HepG2 (cell line): Measurements from ENCODE around the gene SDK1. TPM values are rescaled to one million over a fixed set of nuclear protein-coding genes. Genes with fewer than 3 reads are reported as not detected.

ENCODE experiments used
- ATAC-seq: fragments of 200-7000 bp; cut with Tn5 transposase; 3 replicates; pipeline ENCODE4 v1.9.1; 2020; ENCODE audit warnings: mild to moderate bottlenecking, moderate library complexity
- BruUV-seq: library from RNA; stranded (reverse); fragments of 400-500 nt; replicated peaks from 2 replicates; lab custom pipeline; 2021; lab: Mats Ljungman, UMichigan
- CTCF ChIA-PET: fragments of 300-600 bp; formaldehyde crosslinking; extraction: SDS; loops from one replicate; lab custom pipeline; 2021; ENCODE audit warnings: low total read pairs, inconsistent platforms, low intra/inter-chr PET ratio; lab: Yijun Ruan, JAX
- POLR2A ChIA-PET: fragments of 350-600 bp; sonication (Branson Sonifier 250); formaldehyde crosslinking; loops from one replicate; lab custom pipeline; 2020; ENCODE audit warnings: antibody characterized with exemption, inconsistent platforms; lab: Yijun Ruan, JAX
- DNase-seq: peaks from one replicate; pipeline ENCODE4 v3.0.0-alpha.2; 2015; ENCODE audit warnings: low spot score
- FAIRE-seq: peaks from 3 replicates; lab custom pipeline; 2011; peaks lifted over from hg19 to GRCh38; lab: Jason Lieb, UNC
- H2AFZ ChIP-seq: one replicate; pipeline ENCODE4 v1.6.1; 2011; ENCODE audit warnings: low read length, inconsistent platforms
- H3K27ac ChIP-seq: fragments of 300-600 bp; 3 replicates; pipeline ENCODE4 v1.8.0; 2011; ENCODE audit warnings: mixed run types, mild to moderate bottlenecking, mixed read lengths, low read length, inconsistent platforms; ENCODE audit not compliant: insufficient read depth; ENCODE audit errors: extremely low read length
- H3K27me3 ChIP-seq, 2 experiments: fragments of 200-600 bp in 1 of 2; 2 replicates in 1 of 2; 3 replicates in 1 of 2; pipeline versions ENCODE4 v1.6.0 to v1.8.0; 2011; ENCODE audit warnings: low read length in 2 of 2, mild to moderate bottlenecking in 2 of 2, moderate library complexity in 2 of 2, inconsistent platforms in 1 of 2; ENCODE audit not compliant: insufficient read depth in 2 of 2, control insufficient read depth in 1 of 2
- H3K36me3 ChIP-seq, 2 experiments: fragments of 200-600 bp in 1 of 2; replicated peaks in 1 of 2; 2 replicates in 1 of 2; 3 replicates in 1 of 2; pipeline versions ENCODE4 v1.5.1 to v1.8.0; 2011; ENCODE audit warnings: low read length in 2 of 2, inconsistent platforms in 1 of 2; ENCODE audit not compliant: insufficient read depth in 2 of 2, control insufficient read depth in 1 of 2
- H3K4me1 ChIP-seq: 2 replicates; pipeline ENCODE4 v1.5.1; 2012; ENCODE audit warnings: low read length, inconsistent platforms; ENCODE audit not compliant: insufficient read depth
- H3K4me2 ChIP-seq: 2 replicates; pipeline ENCODE4 v1.6.0; 2011; ENCODE audit warnings: low read depth, low read length, inconsistent platforms
- H3K4me3 ChIP-seq, 3 experiments: fragments of 200-600 bp in 1 of 3; sonication (generic), shearing (Covaris generic) in 1 of 3; replicated peaks in 1 of 3; 2 replicates each; pipeline ENCODE4 v1.5.1; 2011 to 2016; ENCODE audit warnings: low read length in 3 of 3, inconsistent platforms in 2 of 3, low read depth in 2 of 3, mild to moderate bottlenecking in 2 of 3, control low read depth in 1 of 3, mixed read lengths in 1 of 3; ENCODE audit not compliant: insufficient read depth in 1 of 3
- H3K79me2 ChIP-seq: one replicate; pipeline ENCODE4 v1.6.1; 2011; ENCODE audit warnings: low read length, inconsistent platforms; ENCODE audit not compliant: insufficient read depth
- H3K9ac ChIP-seq: 2 replicates; pipeline ENCODE4 v1.6.0; 2011; ENCODE audit warnings: mild to moderate bottlenecking, low read depth, low read length, inconsistent platforms; ENCODE audit not compliant: insufficient read depth
- H3K9me3 ChIP-seq: 2 replicates; pipeline ENCODE4 v1.5.1; 2012; ENCODE audit warnings: mild to moderate bottlenecking, low read length
- H4K20me1 ChIP-seq: 2 replicates; pipeline ENCODE4 v1.6.0; 2011; ENCODE audit warnings: inconsistent platforms, mild to moderate bottlenecking, low read length, moderate library complexity; ENCODE audit not compliant: insufficient read depth
- CBX2 ChIP-seq, 2 experiments: fragments of 200-600 bp in 1 of 2; sonication (generic); formaldehyde crosslinking in 1 of 2; IDR thresholded peaks; 2 replicates each; pipeline versions ENCODE4 v1.7.0 to v1.8.1; 2018 to 2022; ENCODE audit warnings: low read depth in 2 of 2, low read length in 1 of 2, mild to moderate bottlenecking in 1 of 2, missing genetic modification reagents in 1 of 2
- NBN ChIP-seq: fragments of 450-650 bp; conservative IDR thresholded peaks from 2 replicates; pipeline ENCODE4 v1.6.1; 2017
- SPEN ChIP-seq: sonication (generic); formaldehyde crosslinking; IDR thresholded peaks from 2 replicates; pipeline ENCODE4 v1.5.1; 2020; ENCODE audit warnings: low read depth, mild to moderate bottlenecking, missing genetic modification reagents
- ZNF7 ChIP-seq: IDR thresholded peaks from 2 replicates; pipeline ENCODE4 v1.6.1; 2016; ENCODE audit warnings: missing biosample characterization, missing genetic modification reagents
- WGBS: methylation state at CpG from one replicate; pipeline ENCODE4 v1.1.6; 2017; ENCODE audit warnings: low lambda C conversion rate; 5-methylcytosine and 5-hydroxymethylcytosine counted together
- in situ Hi-C: cut with HindIII; loops from 2 replicates; pipeline ENCODE4 v1.10.0; 2017; ENCODE audit warnings: low pct_unique_long_range_greater_than_20kb; ENCODE audit not compliant: extremely low pct_ligation_motif_present
- intact Hi-C: fragments of 100-400 bp; cut with micrococcal nuclease; formaldehyde crosslinking; loops from one replicate; pipeline ENCODE4 v1.10.0; 2022; ENCODE audit not compliant: unreplicated experiment
- polyA plus RNA-seq, 8 experiments: library from polyadenylated mRNA; depleted of rRNA in 3 of 8; stranded (reverse) in 7 of 8; unstranded in 1 of 8; fragments of >200 nt; fragmentation: Illumina TruSeq in 4 of 8; extraction: Trizol in 4 of 8; gene quantifications; 2 replicates each; pipeline versions ENCODE4 v1.2.1 to v1.2.3, GENCODE V29; 2011 to 2016; ENCODE audit warnings: low read depth in 4 of 8, missing spikeins in 1 of 8, mixed read lengths in 1 of 8; ENCODE audit not compliant: insufficient read depth in 1 of 8
- total RNA-seq, 5 experiments: library from RNA; depleted of rRNA; stranded (reverse); fragments of >200 nt; fragmentation: Illumina TruSeq; extraction: Trizol; gene quantifications; 2 replicates each; pipeline ENCODE4 v1.2.3, GENCODE V29; 2016; ENCODE audit warnings: low read depth in 1 of 5
- TF ChIP-seq, protein P1 (sequence below): sonication (generic); formaldehyde crosslinking; IDR thresholded peaks from 2 replicates; pipeline ENCODE4 v1.8.0; 2023; ENCODE audit warnings: mild to moderate bottlenecking, missing genetic modification reagents
- TF ChIP-seq, protein P2 (sequence below): sonication (generic); formaldehyde crosslinking; IDR thresholded peaks from 2 replicates; pipeline ENCODE4 v1.5.0; 2020; ENCODE audit warnings: mild to moderate bottlenecking, missing genetic modification reagents
- TF ChIP-seq, protein P3 (sequence below): sonication (generic); formaldehyde crosslinking; IDR thresholded peaks from 2 replicates; pipeline ENCODE4 v1.5.0; 2020; ENCODE audit warnings: mild to moderate bottlenecking, missing genetic modification reagents, borderline replicate concordance

Gene SDK1
- total and polyA plus RNA-seq, 2 of the 13 experiments (the other 11 are each of a cell fraction or from before 2014, with no cell fraction given): 0.35 to 2.4 TPM

DNA sequence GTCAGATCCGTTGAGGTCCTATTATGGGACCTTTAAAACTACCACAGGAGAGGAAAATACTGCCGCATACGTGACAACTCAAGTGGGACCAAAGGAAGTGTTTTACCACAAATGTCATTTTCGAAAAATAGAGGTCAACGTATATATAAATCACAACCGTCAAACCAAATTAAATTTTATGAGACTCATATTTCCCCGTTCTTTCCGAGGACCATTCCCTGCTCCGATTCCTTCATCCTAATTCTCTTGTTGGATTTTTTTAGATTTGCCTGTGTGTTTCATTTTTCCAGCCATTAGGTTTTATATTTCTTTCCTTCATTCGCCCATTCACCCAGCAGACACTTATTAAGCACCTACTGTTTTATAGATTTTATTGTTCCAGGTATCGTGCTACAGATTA is 797.1 kb downstream of the SDK1 start:
- Histone ChIP-seq H3K4me1 (no peaks in the 10 kb centered on the region), H3K4me3 (no peak overlapping the region), H4K20me1 (no peaks in the 10 kb centered on the region), H3K36me3 (no peaks in the 10 kb centered on the region), H3K79me2 (no peaks in the 10 kb centered on the region), H2AFZ (no peak overlapping the region)
- DNase-seq: no peak
- in situ Hi-C loops: no loop called here
- TF ChIP-seq ZNF7: no peak
- TF ChIP-seq SPEN (CRISPR knock-in tag): no peak
- TF ChIP-seq, protein P1, sequence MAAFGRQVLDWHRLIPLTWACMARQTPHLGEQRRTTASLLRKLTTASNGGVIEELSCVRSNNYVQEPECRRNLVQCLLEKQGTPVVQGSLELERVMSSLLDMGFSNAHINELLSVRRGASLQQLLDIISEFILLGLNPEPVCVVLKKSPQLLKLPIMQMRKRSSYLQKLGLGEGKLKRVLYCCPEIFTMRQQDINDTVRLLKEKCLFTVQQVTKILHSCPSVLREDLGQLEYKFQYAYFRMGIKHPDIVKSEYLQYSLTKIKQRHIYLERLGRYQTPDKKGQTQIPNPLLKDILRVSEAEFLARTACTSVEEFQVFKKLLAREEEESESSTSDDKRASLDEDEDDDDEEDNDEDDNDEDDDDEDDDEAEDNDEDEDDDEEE (CRISPR knock-in tag): no peak
- no peak for TF ChIP-seq NBN
- TF ChIP-seq CBX2 (IDR thresholded peaks at IDR 0.05; ENCODE audit: low read depth, low read length): no peak
- TF ChIP-seq CBX2 (CRISPR knock-in tag; IDR thresholded peaks at IDR 0.05; ENCODE audit: low read depth): no peak
- TF ChIP-seq, protein P2, sequence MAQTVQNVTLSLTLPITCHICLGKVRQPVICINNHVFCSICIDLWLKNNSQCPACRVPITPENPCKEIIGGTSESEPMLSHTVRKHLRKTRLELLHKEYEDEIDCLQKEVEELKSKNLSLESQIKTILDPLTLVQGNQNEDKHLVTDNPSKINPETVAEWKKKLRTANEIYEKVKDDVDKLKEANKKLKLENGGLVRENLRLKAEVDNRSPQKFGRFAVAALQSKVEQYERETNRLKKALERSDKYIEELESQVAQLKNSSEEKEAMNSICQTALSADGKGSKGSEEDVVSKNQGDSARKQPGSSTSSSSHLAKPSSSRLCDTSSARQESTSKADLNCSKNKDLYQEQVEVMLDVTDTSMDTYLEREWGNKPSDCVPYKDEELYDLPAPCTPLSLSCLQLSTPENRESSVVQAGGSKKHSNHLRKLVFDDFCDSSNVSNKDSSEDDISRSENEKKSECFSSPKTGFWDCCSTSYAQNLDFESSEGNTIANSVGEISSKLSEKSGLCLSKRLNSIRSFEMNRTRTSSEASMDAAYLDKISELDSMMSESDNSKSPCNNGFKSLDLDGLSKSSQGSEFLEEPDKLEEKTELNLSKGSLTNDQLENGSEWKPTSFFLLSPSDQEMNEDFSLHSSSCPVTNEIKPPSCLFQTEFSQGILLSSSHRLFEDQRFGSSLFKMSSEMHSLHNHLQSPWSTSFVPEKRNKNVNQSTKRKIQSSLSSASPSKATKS (CRISPR knock-in tag): no peak
- TF ChIP-seq, protein P3, sequence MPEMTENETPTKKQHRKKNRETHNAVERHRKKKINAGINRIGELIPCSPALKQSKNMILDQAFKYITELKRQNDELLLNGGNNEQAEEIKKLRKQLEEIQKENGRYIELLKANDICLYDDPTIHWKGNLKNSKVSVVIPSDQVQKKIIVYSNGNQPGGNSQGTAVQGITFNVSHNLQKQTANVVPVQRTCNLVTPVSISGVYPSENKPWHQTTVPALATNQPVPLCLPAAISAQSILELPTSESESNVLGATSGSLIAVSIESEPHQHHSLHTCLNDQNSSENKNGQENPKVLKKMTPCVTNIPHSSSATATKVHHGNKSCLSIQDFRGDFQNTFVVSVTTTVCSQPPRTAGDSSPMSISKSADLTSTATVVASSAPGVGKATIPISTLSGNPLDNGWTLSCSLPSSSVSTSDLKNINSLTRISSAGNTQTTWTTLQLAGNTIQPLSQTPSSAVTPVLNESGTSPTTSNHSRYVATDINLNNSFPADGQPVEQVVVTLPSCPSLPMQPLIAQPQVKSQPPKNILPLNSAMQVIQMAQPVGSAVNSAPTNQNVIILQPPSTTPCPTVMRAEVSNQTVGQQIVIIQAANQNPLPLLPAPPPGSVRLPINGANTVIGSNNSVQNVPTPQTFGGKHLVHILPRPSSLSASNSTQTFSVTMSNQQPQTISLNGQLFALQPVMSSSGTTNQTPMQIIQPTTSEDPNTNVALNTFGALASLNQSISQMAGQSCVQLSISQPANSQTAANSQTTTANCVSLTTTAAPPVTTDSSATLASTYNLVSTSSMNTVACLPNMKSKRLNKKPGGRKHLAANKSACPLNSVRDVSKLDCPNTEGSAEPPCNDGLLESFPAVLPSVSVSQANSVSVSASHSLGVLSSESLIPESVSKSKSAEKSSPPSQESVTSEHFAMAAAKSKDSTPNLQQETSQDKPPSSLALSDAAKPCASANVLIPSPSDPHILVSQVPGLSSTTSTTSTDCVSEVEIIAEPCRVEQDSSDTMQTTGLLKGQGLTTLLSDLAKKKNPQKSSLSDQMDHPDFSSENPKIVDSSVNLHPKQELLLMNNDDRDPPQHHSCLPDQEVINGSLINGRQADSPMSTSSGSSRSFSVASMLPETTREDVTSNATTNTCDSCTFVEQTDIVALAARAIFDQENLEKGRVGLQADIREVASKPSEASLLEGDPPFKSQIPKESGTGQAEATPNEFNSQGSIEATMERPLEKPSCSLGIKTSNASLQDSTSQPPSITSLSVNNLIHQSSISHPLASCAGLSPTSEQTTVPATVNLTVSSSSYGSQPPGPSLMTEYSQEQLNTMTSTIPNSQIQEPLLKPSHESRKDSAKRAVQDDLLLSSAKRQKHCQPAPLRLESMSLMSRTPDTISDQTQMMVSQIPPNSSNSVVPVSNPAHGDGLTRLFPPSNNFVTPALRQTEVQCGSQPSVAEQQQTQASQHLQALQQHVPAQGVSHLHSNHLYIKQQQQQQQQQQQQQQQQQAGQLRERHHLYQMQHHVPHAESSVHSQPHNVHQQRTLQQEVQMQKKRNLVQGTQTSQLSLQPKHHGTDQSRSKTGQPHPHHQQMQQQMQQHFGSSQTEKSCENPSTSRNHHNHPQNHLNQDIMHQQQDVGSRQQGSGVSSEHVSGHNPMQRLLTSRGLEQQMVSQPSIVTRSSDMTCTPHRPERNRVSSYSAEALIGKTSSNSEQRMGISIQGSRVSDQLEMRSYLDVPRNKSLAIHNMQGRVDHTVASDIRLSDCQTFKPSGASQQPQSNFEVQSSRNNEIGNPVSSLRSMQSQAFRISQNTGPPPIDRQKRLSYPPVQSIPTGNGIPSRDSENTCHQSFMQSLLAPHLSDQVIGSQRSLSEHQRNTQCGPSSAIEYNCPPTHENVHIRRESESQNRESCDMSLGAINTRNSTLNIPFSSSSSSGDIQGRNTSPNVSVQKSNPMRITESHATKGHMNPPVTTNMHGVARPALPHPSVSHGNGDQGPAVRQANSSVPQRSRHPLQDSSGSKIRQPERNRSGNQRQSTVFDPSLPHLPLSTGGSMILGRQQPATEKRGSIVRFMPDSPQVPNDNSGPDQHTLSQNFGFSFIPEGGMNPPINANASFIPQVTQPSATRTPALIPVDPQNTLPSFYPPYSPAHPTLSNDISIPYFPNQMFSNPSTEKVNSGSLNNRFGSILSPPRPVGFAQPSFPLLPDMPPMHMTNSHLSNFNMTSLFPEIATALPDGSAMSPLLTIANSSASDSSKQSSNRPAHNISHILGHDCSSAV: no peak
- TF ChIP-seq, all 625 proteins: peak for 0
- no peak overlapping the region for H3K27ac ChIP-seq
- WGBS: 83% methylated on average over 11 of the region's 11 CpGs
- no TSS peak for BruUV-seq
- intact Hi-C loops: no loop called here
- no peak overlapping the region for H3K4me2 ChIP-seq
- H3K9ac ChIP-seq: no peak overlapping the region
- no peaks in the 10 kb centered on the region for H3K27me3 ChIP-seq
- no peaks in the 10 kb centered on the region for H3K9me3 ChIP-seq
- ChIA-PET POLR2A (no interaction called here), CTCF (no interaction called here)
- ATAC-seq (no peak), FAIRE-seq (no peak)
